Chondrocyte (in vitro differentiated cells): ENCODE data around the gene CACNB4. TPM values are rescaled to one million over a fixed set of nuclear protein-coding genes. Genes with fewer than 3 reads are reported as not detected.
A peak's percentile ranks its signal among the peaks of the same experiment; 100 is the strongest.
"Not testable (repeated sequence)": the region's sequence is repeated elsewhere in the genome, so short reads cannot be mapped to it uniquely, and the experiment has no call there.

Experiments
- DNase-seq: peaks from one replicate; pipeline ENCODE4 v3.0.0; 2021; ENCODE audit warnings: mixed read lengths, low spot score
- H3K27ac Mint-ChIP-seq: one replicate; pipeline ENCODE4 v1.8.0; 2021; ENCODE audit warnings: mild to moderate bottlenecking, moderate library complexity, mixed read lengths; ENCODE audit not compliant: unreplicated experiment
- H3K27me3 Mint-ChIP-seq: 2 replicates; pipeline ENCODE4 v1.8.0; 2021; ENCODE audit warnings: low read depth, mixed read lengths
- H3K36me3 Mint-ChIP-seq: 2 replicates; pipeline ENCODE4 v1.8.0; 2021; ENCODE audit warnings: low read depth, mixed read lengths
- H3K4me1 Mint-ChIP-seq: 2 replicates; pipeline ENCODE4 v1.8.0; 2021; ENCODE audit warnings: low read depth, mild to moderate bottlenecking, mixed read lengths
- H3K4me3 Mint-ChIP-seq: one replicate; pipeline ENCODE4 v1.8.0; 2021; ENCODE audit warnings: mild to moderate bottlenecking, moderate library complexity, mixed read lengths; ENCODE audit not compliant: unreplicated experiment
- H3K9me3 Mint-ChIP-seq: 2 replicates; pipeline ENCODE4 v1.8.0; 2021; ENCODE audit warnings: low read depth, mixed read lengths
- total RNA-seq: library from RNA; stranded (reverse); gene quantifications from 3 replicates; pipeline ENCODE4 v1.2.1, GENCODE V29; 2021
- TF ChIP-seq, protein P1 (sequence below): fragments of 200-600 bp; sonication (generic); IDR thresholded peaks from 2 replicates; pipeline ENCODE4 v1.5.0; 2021; ENCODE audit warnings: antibody characterized with exemption, mild to moderate bottlenecking, moderate library complexity

Gene CACNB4
- total RNA-seq, 1 donor from 2014 or later = 2.1 TPM

DNA sequence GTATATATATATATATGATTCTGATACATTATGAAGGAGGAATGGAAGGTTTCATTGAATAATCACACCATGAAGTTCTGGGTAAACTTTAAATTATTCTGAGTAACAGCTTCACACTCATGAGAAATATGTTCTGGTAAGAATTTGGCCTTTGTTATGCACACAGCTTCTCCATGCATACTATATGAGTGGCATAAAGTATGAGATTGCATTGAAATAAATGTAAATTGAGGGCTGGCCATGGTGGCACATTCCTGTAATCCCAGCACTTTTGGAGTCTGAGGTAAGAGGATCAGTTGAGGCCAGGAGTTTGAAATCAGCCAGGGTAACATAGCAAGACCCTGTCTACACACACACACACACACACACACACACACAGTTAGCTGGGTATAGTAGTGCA is 220.6 kb downstream of the CACNB4 start:
- DNase-seq = no peak
- Mint-ChIP-seq H3K27me3 (no peaks in the 10 kb centered on the region), H3K9me3 (no peaks in the 10 kb centered on the region), H3K4me3 (no peak overlapping the region), H3K4me1 (peaks cover 22% of the 10 kb centered on the region), H3K27ac (no peak overlapping the region), H3K36me3 (no peaks in the 10 kb centered on the region)
- TF ChIP-seq, protein P1, sequence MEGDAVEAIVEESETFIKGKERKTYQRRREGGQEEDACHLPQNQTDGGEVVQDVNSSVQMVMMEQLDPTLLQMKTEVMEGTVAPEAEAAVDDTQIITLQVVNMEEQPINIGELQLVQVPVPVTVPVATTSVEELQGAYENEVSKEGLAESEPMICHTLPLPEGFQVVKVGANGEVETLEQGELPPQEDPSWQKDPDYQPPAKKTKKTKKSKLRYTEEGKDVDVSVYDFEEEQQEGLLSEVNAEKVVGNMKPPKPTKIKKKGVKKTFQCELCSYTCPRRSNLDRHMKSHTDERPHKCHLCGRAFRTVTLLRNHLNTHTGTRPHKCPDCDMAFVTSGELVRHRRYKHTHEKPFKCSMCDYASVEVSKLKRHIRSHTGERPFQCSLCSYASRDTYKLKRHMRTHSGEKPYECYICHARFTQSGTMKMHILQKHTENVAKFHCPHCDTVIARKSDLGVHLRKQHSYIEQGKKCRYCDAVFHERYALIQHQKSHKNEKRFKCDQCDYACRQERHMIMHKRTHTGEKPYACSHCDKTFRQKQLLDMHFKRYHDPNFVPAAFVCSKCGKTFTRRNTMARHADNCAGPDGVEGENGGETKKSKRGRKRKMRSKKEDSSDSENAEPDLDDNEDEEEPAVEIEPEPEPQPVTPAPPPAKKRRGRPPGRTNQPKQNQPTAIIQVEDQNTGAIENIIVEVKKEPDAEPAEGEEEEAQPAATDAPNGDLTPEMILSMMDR = no peak

DNA sequence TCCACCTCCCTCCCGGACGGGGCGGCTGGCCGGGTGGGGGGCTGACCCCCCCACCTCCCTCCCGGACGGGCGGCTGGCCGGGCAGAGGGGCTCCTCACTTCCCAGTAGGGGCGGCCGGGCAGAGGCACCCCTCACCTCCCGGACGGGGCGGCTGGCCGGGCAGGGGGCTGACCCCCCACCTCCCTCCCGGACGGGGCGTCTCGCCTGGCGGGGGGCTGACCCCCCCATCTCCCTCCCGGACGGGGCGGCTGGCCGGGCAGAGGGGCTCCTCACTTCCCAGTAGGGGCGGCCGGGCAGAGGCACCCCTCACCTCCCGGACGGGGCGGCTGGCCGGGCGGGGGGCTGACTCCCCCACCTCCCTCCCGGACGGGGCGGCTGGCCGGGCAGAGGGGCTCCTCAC is 223.2 kb downstream of the CACNB4 start:
- peaks cover 35% of the 10 kb centered on the region for H3K4me1 Mint-ChIP-seq
- not testable (repeated sequence) for H3K4me3 Mint-ChIP-seq, H3K27me3 Mint-ChIP-seq, H3K36me3 Mint-ChIP-seq, H3K9me3 Mint-ChIP-seq, DNase-seq, H3K27ac Mint-ChIP-seq

DNA sequence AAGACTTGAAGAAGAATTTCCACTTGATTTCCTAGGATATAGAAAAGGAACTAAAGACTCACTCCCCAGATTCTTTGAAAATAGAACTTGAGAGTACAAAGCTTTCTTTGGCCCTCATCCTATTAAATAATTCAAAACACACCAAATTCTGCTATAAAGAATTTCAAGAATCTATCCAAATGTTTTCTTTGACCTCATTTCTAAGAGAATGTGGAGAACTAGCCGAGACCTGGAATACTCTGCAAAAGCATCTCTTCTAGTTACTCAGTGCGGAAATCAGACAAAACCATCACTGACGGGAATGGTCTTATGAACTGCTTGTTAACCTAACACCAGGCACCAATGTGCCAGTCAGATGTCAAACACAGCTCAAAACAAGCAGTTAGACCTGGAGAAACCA is 226.4 kb downstream of the CACNB4 start:
- Mint-ChIP-seq H3K4me1 (peaks cover 18% of the 10 kb centered on the region), H3K9me3 (no peaks in the 10 kb centered on the region), H3K27ac (peak overlapping the region; percentile 42), H3K36me3 (no peaks in the 10 kb centered on the region), H3K27me3 (peaks cover 3% of the 10 kb centered on the region), H3K4me3 (no peak overlapping the region)
- TF ChIP-seq, protein P1 = no peak
- no peak for DNase-seq

DNA sequence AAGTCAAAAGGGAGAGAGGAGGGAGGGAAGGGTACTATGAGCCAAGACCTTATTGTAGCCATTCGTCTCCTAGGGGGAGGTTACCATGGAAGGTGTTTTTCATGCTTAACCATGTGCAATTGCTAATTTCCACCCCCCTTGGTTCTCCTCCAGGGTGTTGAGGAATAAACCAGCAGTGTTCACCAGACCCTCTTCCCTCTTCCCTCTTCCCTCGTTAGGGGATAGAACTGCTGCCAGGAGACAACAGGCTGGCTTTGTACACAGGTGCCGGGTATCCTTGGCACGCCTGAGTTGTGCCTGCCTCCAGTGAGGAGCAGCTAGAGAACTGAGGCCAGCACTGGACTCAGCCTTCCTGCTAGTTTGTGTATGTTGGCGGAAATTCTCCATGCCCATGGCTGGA is 229.6 kb downstream of the CACNB4 start:
- no peak overlapping the region for H3K4me3 Mint-ChIP-seq
- H3K9me3 Mint-ChIP-seq = no peaks in the 10 kb centered on the region
- no peak for DNase-seq
- H3K36me3 Mint-ChIP-seq = no peaks in the 10 kb centered on the region
- TF ChIP-seq, protein P1 = no peak
- peaks cover 12% of the 10 kb centered on the region for H3K4me1 Mint-ChIP-seq
- peaks cover 4% of the 10 kb centered on the region for H3K27me3 Mint-ChIP-seq
- no peak overlapping the region for H3K27ac Mint-ChIP-seq

DNA sequence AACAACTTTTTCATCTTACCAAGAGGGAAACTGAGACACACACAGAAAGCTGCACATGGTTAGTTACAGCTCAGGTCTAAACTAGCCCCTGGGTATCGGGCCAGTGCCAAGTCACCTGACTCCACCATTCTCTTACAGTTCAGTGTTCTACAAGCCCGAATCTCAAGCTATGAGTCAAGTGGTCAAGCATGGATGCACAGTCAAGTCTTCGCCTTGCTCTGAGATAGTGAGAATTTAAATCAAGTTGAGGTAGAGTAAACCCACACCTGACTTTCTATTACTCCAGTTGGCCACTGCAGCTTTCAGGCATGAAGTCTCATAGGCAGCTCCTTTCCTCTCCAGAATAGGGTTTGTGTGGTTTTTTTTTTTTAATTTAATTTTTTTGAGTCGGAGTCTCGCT is 236.1 kb downstream of the CACNB4 start:
- Mint-ChIP-seq H3K4me1 (peaks cover 17% of the 10 kb centered on the region), H3K4me3 (no peak overlapping the region), H3K36me3 (no peaks in the 10 kb centered on the region), H3K27me3 (peaks cover 3% of the 10 kb centered on the region), H3K27ac (no peak overlapping the region), H3K9me3 (no peaks in the 10 kb centered on the region)
- TF ChIP-seq, protein P1 = no peak
- no peak for DNase-seq

DNA sequence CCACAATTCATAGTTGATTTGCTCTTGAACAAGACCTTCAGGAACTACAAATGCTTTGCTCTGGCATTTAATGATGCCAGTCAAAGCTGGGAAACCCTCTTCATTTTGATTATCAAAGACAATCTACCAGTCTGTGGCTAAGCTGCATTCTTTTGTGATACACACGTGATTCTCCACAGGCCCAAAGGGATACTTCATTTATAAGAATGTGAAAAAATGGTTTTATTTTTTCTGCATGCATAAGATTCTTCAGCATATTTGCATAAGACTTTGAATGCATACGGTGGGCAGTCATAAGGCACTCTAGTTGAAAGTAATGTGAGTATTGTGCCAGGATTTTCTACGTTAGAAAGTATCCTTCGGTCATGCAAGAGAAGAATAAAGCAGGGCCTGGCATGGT is 237.7 kb downstream of the CACNB4 start:
- no peaks in the 10 kb centered on the region for H3K36me3 Mint-ChIP-seq
- H3K27ac Mint-ChIP-seq = peak overlapping the region; percentile 13
- TF ChIP-seq, protein P1 = no peak
- H3K4me1 Mint-ChIP-seq = peaks cover 25% of the 10 kb centered on the region
- H3K9me3 Mint-ChIP-seq = no peaks in the 10 kb centered on the region
- no peak for DNase-seq
- no peak overlapping the region for H3K4me3 Mint-ChIP-seq
- no peaks in the 10 kb centered on the region for H3K27me3 Mint-ChIP-seq
